Subcutaneous adipose tissue (tissue), 4 donors: ENCODE results near the gene RXRA. TPM values are rescaled to one million over a fixed set of nuclear protein-coding genes. Genes with fewer than 3 reads are reported as not detected.

Source experiments
- CTCF ChIP-seq: fragments of 450-650 bp; IDR thresholded peaks from one replicate; pipeline ENCODE4 v1.5.1; 2016; ENCODE audit warnings: low read depth, mild to moderate bottlenecking, control low read depth, antibody characterized with exemption, moderate library complexity
- total RNA-seq, 4 donors: library from RNA; depleted of rRNA; stranded (reverse); fragments of >200 nt; gene quantifications; one replicate each; pipeline ENCODE4 v1.1.0, GENCODE V29; 2016

The RXRA gene
- total RNA-seq, 4 donors from 2014 or later = 39.1 to 141 (median 53.6) TPM

DNA sequence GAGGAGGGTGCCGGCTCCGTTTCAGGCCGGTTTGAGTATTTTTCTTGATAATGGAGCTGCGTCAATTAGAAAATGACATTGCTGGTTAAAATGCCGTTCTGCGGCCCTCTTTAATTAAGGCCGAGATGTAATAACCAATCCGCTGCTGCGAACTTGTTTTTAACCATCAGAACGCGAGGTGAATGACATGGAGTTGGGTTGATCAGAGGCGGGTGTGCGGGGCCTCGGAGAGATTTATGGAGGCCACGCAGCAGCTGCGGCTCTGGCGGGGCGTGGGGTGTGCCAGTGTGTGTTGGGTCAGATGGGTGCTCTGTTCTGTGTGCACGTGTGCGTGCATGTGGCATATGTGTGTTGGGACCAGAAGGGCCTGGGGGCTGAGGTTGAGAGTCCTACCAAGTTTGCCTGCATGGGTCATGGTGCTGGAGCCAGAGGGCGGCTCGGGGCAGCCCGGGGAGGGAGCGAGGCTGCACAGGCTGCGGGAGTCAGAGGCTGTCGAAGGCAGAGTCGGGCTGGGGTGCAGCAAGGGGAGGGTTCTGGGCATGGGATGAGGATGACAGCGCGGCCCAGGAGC lies 25.4 kb downstream of the RXRA start:
- TF ChIP-seq CTCF = no peak

DNA sequence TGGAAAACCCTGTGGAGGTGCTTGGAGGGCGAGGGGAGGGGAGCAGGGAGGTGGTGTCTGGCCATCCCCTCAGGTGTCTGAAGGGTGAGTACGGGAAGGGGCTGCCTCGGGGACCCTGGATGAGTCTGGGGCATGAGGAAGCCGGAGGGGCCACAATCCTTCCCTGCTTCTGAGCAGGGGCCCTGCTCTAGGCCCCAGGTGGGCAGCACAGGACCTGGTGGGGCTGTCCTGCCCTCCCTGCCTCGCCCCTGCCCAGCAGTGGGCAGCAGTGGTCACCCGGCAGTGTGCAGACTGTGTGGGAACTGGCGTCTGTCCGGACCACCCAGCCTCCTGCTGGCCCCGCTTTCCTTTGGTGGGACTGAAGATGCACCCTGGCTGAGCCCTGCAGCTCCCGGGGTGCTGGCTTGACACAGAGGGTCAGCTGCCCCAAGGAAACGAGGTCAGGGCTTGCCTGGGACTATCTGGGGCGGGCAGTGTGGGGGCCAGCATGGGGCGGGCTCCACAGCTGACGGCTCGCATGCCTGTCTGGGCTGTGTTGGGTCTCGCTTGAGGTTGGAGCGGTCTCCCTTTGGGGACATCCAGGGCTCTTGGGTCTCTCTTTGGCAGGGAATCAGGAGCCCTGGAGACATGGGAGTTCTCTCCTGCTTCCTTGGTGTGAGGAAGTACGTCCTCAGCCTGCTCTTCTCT lies 26.1 kb downstream of the RXRA start:
- no peak for TF ChIP-seq CTCF

GRCh38 chr9:134353539-134353938 lies 27.3 kb downstream of the RXRA start:
- no peak for TF ChIP-seq CTCF

DNA sequence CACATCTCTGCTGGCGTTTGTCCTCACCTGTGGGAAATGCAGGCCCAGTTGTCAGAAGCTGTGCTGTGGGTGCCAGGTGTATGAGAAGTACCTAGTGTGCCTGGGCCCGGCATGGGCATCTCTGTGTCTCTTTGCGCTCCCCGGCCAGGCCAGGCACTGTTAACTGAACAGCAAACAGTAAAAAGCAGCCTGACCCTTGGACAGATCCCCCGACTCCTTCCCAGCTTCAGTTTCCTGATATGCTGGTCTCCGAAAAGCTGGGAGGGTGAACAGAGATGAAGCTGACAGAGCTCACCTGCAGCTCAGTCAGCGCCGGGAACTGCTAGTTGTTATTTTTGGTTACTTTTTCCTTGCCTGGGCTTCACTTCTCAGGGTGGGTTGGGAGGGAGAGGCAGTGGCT lies 28.9 kb downstream of the RXRA start:
- no peak for TF ChIP-seq CTCF

GRCh38 chr9:134355561-134356279 lies 29.5 kb downstream of the RXRA start:
- no peak for TF ChIP-seq CTCF

DNA sequence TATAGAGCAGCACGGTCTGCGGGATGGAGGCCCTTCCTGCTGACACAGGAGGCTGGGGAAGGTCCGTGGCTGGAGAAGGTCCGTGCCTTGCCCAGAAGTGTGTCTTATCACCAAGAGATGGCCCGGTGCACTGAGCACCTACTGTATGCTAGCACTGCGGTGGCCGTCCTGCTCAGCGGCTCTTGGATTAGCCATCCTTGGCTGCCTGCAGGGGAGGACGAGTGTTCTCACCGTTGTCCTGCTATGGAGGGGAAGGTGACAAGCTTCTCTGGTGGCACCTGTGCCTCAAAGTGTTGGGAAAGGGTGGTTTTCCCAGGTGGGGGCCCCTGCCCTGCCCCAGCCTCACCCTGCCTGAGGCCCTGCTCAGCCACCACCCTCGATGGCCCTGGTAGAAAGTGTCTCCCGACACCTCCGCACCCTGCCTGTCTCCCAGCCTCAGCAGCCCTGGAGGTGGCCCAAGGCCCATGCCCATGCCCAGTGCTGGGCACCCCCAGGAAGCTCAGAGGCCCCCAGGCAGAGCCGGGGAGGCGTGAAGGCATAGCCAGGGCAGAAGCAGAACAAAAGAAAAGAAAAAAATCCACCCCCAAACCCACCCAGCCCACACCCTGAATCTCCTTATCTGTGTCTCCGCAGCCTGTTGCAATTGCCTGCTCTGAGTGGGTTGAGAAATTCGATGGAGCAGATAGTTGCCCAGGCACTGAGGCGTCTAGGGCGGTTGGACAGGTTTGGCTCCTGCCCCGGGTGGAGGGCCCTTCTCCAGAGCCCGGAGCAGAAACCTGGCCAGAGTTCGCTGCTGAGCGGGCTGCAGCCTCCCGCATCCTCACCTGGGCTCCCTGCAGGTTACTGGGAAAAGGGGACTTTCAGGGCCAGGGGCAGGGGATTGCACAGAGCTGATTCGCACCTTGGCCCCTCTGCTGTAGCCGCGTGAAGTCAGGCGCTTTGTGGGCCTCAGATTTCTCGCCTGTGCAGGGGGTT lies 30.5 kb downstream of the RXRA start:
- TF ChIP-seq CTCF = no peak
